Measurements from ENCODE around the gene ZFP64.

The ZFP64 gene

DNA sequence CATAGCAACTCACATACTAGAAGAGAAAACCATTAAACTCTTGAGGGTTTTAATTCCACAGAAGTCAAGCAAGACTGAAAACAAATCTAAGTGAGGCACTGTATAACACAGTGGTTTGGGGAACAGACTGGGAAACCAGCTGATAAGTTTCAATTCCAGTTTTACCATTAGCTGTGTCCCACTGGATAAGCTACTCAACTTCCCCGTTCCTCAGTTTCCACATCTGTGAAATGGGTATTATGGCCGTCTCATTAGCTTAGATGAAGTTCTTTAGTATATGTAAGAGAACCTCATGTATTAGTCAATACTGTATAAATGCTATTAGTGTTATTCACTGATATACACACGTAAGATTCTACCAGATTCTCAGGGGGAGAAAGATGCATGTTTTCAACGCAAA is 89.0 kb downstream of the ZFP64 start:
- DNase-seq (ENCODE audit: low spot score in 2 of 2), result no peak
- Histone ChIP-seq H3K9me3 (0 out of 2 replicates have a peak, but pooled peaks cover 2% of the 10 kb centered on the region), H3K4me3 (no peak overlapping the region), H3K4me1 (no peaks in the 10 kb centered on the region; the same call in 1 of the 2 replicates), H3K36me3 (replicated peaks) (no peaks in the 10 kb centered on the region), H3K27me3 (ENCODE audit: low read depth) (no peaks in the 10 kb centered on the region)
- in situ Hi-C loops (cut with MboI; ENCODE audit: low sequenced_read_pairs), result no loop called here

DNA sequence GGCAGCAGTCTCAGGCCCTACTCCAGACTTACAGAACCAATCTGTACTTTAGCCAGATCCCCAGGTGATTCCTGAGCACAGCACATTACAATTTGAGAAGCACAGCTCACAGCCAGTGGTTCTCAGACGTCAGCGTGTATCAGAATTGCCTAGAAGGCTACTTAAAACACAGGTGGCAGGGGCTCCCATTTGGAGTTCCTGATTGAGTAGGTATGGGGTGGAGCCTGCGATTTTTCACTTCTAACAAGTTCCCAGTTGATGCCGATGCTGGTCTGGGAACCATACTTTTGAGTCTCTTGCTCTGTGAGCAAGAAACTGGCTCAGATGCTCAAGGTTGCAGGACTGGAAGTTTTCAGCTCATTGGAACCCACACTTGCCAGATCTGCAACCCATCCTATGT is 89.5 kb downstream of the ZFP64 start:
- Histone ChIP-seq H3K27me3 (ENCODE audit: low read depth) (no peaks in the 10 kb centered on the region), H3K4me1 (no peaks in the 10 kb centered on the region; the same call in 1 of the 2 replicates), H3K36me3 (replicated peaks) (no peaks in the 10 kb centered on the region), H3K4me3 (no peak overlapping the region), H3K9me3 (0 out of 2 replicates have a peak, but pooled peaks cover 2% of the 10 kb centered on the region)
- in situ Hi-C loops (cut with MboI; ENCODE audit: low sequenced_read_pairs), result no loop called here
- DNase-seq (ENCODE audit: low spot score in 2 of 2), result no peak
